Hepatocyte (in vitro differentiated cells): ENCODE data around the gene BABAM1. TPM values are rescaled to one million over a fixed set of nuclear protein-coding genes. Genes with fewer than 3 reads are reported as not detected.

ENCODE experiments used
- DNase-seq: peaks from one replicate; pipeline ENCODE4 v3.0.0-alpha.2; 2016; ENCODE audit warnings: low spot score
- H2AFZ ChIP-seq: fragments of 200-600 bp; sonication (generic); 2 replicates; pipeline ENCODE4 v1.6.0; 2016; ENCODE audit warnings: antibody characterized with exemption, mild to moderate bottlenecking
- H3K27ac ChIP-seq: fragments of 200-600 bp; sonication (generic); 2 replicates; pipeline ENCODE4 v1.5.1; 2016; ENCODE audit warnings: mild to moderate bottlenecking
- H3K27me3 ChIP-seq: fragments of 200-600 bp; sonication (generic); 2 replicates; pipeline ENCODE4 v1.6.1; 2016
- H3K36me3 ChIP-seq: fragments of 200-600 bp; sonication (generic); replicated peaks from 2 replicates; pipeline ENCODE4 v1.5.1; 2016; ENCODE audit warnings: low read depth; ENCODE audit not compliant: insufficient read depth
- H3K4me1 ChIP-seq: fragments of 200-600 bp; sonication (generic); 2 replicates; pipeline ENCODE4 v1.5.1; 2016; ENCODE audit warnings: mild to moderate bottlenecking, moderate library complexity; ENCODE audit not compliant: insufficient read depth
- H3K4me2 ChIP-seq: fragments of 200-600 bp; sonication (generic); 2 replicates; pipeline ENCODE4 v1.6.0; 2016
- H3K4me3 ChIP-seq: fragments of 200-600 bp; sonication (generic); 2 replicates; pipeline ENCODE4 v1.5.1; 2016; ENCODE audit warnings: mild to moderate bottlenecking
- H3K79me2 ChIP-seq: fragments of 200-600 bp; sonication (generic); 2 replicates; pipeline ENCODE4 v1.6.0; 2017; ENCODE audit warnings: mild to moderate bottlenecking
- H3K9me2 ChIP-seq: fragments of 200-600 bp; sonication (generic); replicated peaks from 2 replicates; pipeline ENCODE4 v1.6.0; 2017; ENCODE audit warnings: mild to moderate bottlenecking; ENCODE audit not compliant: insufficient read depth
- H3K9me3 ChIP-seq: fragments of 200-600 bp; sonication (generic); 2 replicates; pipeline ENCODE4 v1.5.1; 2016; ENCODE audit warnings: low read depth, mild to moderate bottlenecking
- H4K20me1 ChIP-seq: fragments of 200-600 bp; sonication (generic); 2 replicates; pipeline ENCODE4 v1.6.0; 2016; ENCODE audit warnings: mild to moderate bottlenecking; ENCODE audit not compliant: insufficient read depth, poor library complexity, severe bottlenecking
- EZH2 ChIP-seq: fragments of 200-600 bp; sonication (generic); IDR thresholded peaks from 2 replicates; pipeline ENCODE4 v1.6.1; 2016; ENCODE audit warnings: antibody characterized with exemption, mild to moderate bottlenecking, borderline replicate concordance
- EZH2phosphoT487 ChIP-seq: fragments of 200-600 bp; sonication (generic); IDR thresholded peaks from one replicate; pipeline ENCODE4 v1.6.1; 2018; ENCODE audit warnings: antibody characterized with exemption, mild to moderate bottlenecking, low read depth, moderate library complexity; ENCODE audit not compliant: unreplicated experiment, severe bottlenecking
- WGBS: methylation state at CpG from one replicate; pipeline ENCODE4 v1.1.6; 2016; ENCODE audit warnings: low lambda C conversion rate; ENCODE audit errors: missing lambda C conversion rate; 5-methylcytosine and 5-hydroxymethylcytosine counted together
- polyA plus RNA-seq: library from polyadenylated mRNA; unstranded; fragments of >200 nt; fragmentation: Nextera tagmentation; extraction: Ambion mirVana; gene quantifications from 2 replicates; pipeline ENCODE4 v1.2.1, GENCODE V29; 2016
- total RNA-seq: library from RNA; depleted of rRNA; stranded (reverse); fragments of >200 nt; gene quantifications from 2 replicates; pipeline ENCODE4 v1.2.3, GENCODE V29; 2014
- TF ChIP-seq, protein P1 (sequence below): fragments of 200-600 bp; sonication (generic); IDR thresholded peaks from 2 replicates; pipeline ENCODE4 v1.5.1; 2016; ENCODE audit warnings: antibody characterized with exemption, mild to moderate bottlenecking; ENCODE audit not compliant: poor library complexity

BABAM1 gene
- total and polyA plus RNA-seq, 2 experiments from 2014 or later = 63.8 to 94.1 TPM

DNA sequence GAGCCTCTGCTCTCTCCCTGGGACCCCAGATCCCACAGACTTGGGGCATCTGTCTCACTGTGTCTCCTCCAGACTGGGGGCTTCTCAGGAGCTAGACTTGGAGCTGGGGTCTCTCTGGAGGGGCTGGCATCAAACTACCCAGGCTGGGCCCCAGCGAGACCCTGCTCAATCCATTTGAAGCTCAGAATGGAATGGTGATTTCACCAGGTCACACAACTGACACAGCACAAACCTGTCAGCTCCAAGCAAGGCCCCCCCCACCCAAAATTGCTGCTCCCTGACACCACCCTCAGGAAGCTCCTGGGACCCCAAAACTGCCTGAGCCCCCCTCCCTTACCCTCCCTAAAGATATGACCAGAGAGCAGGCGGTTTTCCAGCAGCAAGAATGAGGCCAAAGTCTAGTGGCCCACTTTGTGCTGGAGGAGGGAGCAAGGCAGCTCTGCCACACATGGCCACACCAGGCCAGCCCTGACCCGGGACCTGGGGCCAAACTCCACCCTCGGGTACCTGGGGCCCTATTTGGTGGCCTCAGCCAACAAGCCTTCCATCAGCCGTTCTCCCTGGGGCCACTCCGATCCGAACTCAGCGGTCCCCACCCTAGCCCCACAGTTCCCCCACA is 23.9 kb upstream of the BABAM1 start:
- Histone ChIP-seq H2AFZ (no peak overlapping the region), H3K79me2 (peaks cover 64% of the 10 kb centered on the region), H3K9me3 (no peaks in the 10 kb centered on the region), H3K4me3 (peak overlapping the region; percentile 95), H3K4me2 (peak overlapping the region; percentile 98), H3K4me1 (peaks cover 61% of the 10 kb centered on the region), H4K20me1 (peaks cover 31% of the 10 kb centered on the region), H3K9me2 (no peaks in the 10 kb centered on the region), H3K27ac (peak overlapping the region; percentile 86), H3K27me3 (no peaks in the 10 kb centered on the region), H3K36me3 (no peaks in the 10 kb centered on the region)
- 33% methylated on average over 4 of the region's 8 CpGs for WGBS
- TF ChIP-seq EZH2phosphoT487 = no peak
- TF ChIP-seq, protein P1, sequence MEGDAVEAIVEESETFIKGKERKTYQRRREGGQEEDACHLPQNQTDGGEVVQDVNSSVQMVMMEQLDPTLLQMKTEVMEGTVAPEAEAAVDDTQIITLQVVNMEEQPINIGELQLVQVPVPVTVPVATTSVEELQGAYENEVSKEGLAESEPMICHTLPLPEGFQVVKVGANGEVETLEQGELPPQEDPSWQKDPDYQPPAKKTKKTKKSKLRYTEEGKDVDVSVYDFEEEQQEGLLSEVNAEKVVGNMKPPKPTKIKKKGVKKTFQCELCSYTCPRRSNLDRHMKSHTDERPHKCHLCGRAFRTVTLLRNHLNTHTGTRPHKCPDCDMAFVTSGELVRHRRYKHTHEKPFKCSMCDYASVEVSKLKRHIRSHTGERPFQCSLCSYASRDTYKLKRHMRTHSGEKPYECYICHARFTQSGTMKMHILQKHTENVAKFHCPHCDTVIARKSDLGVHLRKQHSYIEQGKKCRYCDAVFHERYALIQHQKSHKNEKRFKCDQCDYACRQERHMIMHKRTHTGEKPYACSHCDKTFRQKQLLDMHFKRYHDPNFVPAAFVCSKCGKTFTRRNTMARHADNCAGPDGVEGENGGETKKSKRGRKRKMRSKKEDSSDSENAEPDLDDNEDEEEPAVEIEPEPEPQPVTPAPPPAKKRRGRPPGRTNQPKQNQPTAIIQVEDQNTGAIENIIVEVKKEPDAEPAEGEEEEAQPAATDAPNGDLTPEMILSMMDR = no peak
- TF ChIP-seq EZH2 = no peak
- no peak for DNase-seq

DNA sequence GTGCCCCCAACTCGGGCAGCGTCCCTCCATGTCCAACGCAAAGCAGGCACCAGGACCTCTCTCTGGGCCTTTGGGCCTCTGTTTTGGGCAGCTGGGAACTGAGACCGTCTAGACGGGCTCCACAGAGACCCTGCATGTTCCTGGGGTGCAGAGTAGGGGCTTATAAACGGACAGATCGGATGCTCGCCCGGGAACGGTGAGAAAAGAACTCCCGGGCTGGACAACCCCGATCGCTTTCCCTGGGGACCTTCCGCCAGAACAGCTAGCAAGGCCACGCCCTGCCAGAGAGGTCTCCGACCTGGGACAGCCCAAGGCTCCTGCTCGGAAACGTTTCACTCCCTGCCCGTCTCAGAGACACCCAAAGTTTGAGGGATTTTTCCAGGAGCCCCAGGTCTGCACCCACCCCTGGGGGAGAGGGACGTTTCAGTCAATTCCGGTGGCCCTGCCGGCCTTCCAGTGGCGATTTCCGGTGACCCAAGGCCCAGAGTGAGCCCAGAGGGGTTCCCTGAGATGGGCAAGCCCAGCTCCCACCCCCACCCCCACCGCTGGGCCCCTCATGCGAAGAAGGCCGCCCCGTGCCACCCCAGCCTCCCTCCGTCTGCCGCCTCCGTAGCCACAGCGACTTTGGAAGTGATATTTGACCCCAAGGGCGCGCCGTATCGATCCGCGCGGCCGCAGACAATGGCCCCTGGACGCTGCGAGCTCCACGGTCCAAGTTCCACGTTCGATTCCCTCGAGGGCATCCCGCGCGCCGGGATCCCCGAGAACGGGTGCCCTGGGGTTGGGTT is 23.2 kb upstream of the BABAM1 start:
- peak; percentile 73 for DNase-seq
- TF ChIP-seq EZH2phosphoT487 (no peak), EZH2 (no peak)
- TF ChIP-seq, protein P1 = no peak
- H3K79me2 ChIP-seq = peaks cover 57% of the 10 kb centered on the region
- H2AFZ ChIP-seq = peak overlapping the region; percentile 51
- H3K9me2 ChIP-seq = no peaks in the 10 kb centered on the region
- H3K27ac ChIP-seq = peak overlapping the region; percentile 86
- WGBS = 2% methylated on average over 43 of the region's 52 CpGs
- peak overlapping the region; percentile 95 for H3K4me3 ChIP-seq
- H3K9me3 ChIP-seq = no peaks in the 10 kb centered on the region
- no peaks in the 10 kb centered on the region for H3K27me3 ChIP-seq
- peak overlapping the region; percentile 98 for H3K4me2 ChIP-seq
- peaks cover 31% of the 10 kb centered on the region for H4K20me1 ChIP-seq
- H3K36me3 ChIP-seq = no peaks in the 10 kb centered on the region
- peaks cover 68% of the 10 kb centered on the region for H3K4me1 ChIP-seq

DNA sequence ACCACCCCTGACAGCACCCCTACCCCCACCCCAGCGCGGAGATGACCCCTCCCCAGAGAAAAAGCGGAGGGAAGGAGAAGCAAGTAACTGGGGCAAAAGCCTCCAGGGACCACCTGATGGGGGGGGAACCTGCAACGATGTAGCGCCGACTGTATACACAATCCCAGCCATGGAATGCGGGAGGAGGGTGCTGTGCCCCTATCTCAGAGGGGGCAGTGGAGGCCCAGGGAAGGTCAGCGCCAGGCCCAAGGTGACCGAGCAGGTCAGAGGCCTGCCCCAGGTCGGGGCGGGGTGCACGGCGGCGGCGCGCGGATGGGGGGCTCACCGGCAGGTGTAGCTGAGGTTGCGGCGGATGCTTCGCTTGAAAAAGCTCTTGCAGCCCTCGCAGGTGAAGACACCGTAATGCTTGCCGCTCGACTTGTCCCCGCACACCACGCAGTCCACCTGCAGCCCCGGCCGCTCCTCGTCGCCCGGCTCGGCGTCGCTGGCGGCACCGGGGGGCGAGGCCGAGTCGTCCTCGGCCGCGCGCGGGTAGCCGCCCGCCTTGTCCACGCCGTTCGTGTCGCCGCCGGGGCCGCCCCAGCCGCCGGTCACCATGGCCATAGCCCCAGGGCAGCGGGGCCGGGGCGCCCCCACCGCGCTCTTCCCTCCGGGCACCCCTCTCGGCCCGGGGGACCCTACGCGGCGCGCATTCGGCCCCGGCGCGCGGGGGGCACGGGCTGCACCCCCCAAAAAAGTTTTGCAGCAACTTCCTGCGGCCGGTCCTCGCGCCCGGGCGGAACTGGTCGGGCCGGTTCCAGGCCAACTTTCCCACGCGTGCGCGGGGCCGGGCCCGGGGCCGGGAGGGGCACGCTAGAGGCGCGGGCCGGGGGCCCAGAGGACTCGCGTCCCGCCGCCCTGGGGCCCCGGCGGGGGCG is 22.4 kb upstream of the BABAM1 start:
- Histone ChIP-seq H3K36me3 (no peaks in the 10 kb centered on the region), H2AFZ (no peak overlapping the region), H3K4me2 (peak overlapping the region; percentile 98), H3K4me3 (peak overlapping the region; percentile 95), H4K20me1 (peaks cover 31% of the 10 kb centered on the region), H3K9me2 (no peaks in the 10 kb centered on the region), H3K27me3 (no peaks in the 10 kb centered on the region), H3K79me2 (peaks cover 48% of the 10 kb centered on the region), H3K9me3 (no peaks in the 10 kb centered on the region), H3K4me1 (peaks cover 62% of the 10 kb centered on the region), H3K27ac (peak overlapping the region; percentile 86)
- peak; percentile 75 for DNase-seq
- TF ChIP-seq, protein P1 = no peak
- TF ChIP-seq EZH2phosphoT487 (no peak), EZH2 (no peak)
- WGBS = 2% methylated on average over 72 of the region's 100 CpGs
